ENCODE measurements around the gene NDC1.

Gene NDC1

DNA sequence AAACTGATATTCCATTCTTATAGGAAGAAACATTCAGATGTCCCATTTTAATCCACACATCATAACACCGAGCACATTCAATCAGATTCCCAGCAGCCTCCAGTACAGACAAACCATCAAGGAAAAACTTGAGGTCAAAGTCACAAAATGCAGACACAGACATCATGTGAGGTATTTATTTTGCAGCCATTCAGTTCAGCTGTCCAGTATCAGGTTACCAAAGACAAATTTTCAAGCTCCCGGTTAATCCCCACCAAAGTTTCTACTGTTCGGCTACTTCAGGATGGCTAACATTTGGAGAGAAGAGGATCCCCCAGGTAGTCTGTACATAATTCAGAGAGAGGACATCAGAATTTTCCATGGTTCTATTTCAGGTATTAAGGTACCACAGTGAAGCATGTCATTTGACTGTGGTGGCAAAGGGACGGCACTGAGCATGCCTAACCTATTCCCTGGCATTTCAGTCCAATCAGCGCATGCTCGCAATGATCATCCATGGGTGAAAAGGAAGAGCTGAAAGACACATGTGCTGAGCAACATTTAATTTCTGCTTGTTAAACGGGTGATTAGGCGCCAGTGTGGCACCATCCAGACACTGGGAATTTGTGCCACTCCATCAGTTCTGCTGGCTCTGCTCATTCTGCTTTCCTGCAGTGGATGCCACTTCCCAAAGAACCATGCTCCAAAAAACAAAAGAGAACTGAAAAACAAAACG, 13.6 kb upstream of the NDC1 start:
- TF ChIP-seq, protein P1, sequence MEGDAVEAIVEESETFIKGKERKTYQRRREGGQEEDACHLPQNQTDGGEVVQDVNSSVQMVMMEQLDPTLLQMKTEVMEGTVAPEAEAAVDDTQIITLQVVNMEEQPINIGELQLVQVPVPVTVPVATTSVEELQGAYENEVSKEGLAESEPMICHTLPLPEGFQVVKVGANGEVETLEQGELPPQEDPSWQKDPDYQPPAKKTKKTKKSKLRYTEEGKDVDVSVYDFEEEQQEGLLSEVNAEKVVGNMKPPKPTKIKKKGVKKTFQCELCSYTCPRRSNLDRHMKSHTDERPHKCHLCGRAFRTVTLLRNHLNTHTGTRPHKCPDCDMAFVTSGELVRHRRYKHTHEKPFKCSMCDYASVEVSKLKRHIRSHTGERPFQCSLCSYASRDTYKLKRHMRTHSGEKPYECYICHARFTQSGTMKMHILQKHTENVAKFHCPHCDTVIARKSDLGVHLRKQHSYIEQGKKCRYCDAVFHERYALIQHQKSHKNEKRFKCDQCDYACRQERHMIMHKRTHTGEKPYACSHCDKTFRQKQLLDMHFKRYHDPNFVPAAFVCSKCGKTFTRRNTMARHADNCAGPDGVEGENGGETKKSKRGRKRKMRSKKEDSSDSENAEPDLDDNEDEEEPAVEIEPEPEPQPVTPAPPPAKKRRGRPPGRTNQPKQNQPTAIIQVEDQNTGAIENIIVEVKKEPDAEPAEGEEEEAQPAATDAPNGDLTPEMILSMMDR (IDR thresholded peaks at IDR 0.05; ENCODE audit: borderline replicate concordance, extremely low read depth, low read length, poor library complexity, severe bottlenecking) = no peak
- no peak for TF ChIP-seq EZH2 (IDR thresholded peaks at IDR 0.05; ENCODE audit: borderline replicate concordance, low read depth, low read length, severe bottlenecking)
- Histone ChIP-seq H3K9me3 (ENCODE audit: insufficient read depth, low read length, severe bottlenecking) (no peaks in the 10 kb centered on the region), H3K79me2 (ENCODE audit: insufficient read depth, low read length) (no peaks in the 10 kb centered on the region), H3K4me2 (ENCODE audit: insufficient read depth, low read length) (no peak overlapping the region), H4K20me1 (ENCODE audit: insufficient read depth, low read length) (no peaks in the 10 kb centered on the region), H3K4me1 (ENCODE audit: insufficient read depth, low read length) (no peaks in the 10 kb centered on the region), H3K9ac (ENCODE audit: low read depth, low read length) (no peak overlapping the region), H2AFZ (ENCODE audit: low read depth, low read length) (no peak overlapping the region), H3K36me3 (ENCODE audit: insufficient read depth, low read length) (peaks cover 28% of the 10 kb centered on the region; the same call in 1 of the 2 replicates), H3K4me3 (ENCODE audit: low read depth in 1 of 2, low read length in 2 of 2) (no peak overlapping the region), H3K27me3 (ENCODE audit: insufficient read depth, low read length, poor library complexity) (no peaks in the 10 kb centered on the region), H3K27ac (ENCODE audit: low read length) (no peak overlapping the region)
- DNase-seq (no peak), ATAC-seq (ENCODE audit: insufficient read depth, low read depth) (no peak)

DNA sequence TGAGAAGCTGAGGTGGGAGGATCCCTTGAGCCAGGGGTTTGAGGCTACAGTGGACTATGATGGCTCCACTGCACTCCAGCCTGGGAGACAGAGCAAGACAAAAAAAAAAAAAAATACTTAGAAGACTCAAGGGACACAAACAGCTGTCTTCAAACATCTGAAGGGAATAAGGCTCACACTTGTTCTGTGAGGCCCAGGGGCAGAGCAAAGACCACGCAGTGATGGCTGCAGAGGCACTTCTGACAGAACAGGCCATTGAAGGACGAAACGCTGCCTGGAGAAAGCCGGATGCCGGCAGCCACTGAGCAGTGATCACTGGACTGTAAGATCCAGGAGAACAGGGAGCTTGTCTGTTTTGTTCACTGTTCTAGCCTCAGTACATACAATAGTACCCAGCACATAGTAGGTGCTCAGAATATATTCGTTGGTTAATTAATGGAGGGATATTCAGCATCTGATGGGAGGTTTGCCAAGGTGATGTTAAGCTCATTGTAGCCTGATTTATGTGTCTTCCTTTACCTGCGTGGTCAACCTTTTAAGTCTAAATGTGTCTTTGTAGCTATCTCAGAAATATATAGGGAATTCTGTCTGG, 12.1 kb upstream of the NDC1 start:
- no peaks in the 10 kb centered on the region for H3K27me3 ChIP-seq (ENCODE audit: insufficient read depth, low read length, poor library complexity)
- TF ChIP-seq, protein P1 (IDR thresholded peaks at IDR 0.05; ENCODE audit: borderline replicate concordance, extremely low read depth, low read length, poor library complexity, severe bottlenecking) = no peak
- TF ChIP-seq EZH2 (IDR thresholded peaks at IDR 0.05; ENCODE audit: borderline replicate concordance, low read depth, low read length, severe bottlenecking) = no peak
- ATAC-seq (ENCODE audit: insufficient read depth, low read depth) = no peak
- DNase-seq = no peak
- no peak overlapping the region for H3K27ac ChIP-seq (ENCODE audit: low read length)
- H3K9me3 ChIP-seq (ENCODE audit: insufficient read depth, low read length, severe bottlenecking) = no peaks in the 10 kb centered on the region
- no peaks in the 10 kb centered on the region for H4K20me1 ChIP-seq (ENCODE audit: insufficient read depth, low read length)
- no peaks in the 10 kb centered on the region for H3K4me1 ChIP-seq (ENCODE audit: insufficient read depth, low read length)
- H3K36me3 ChIP-seq (ENCODE audit: insufficient read depth, low read length) = peaks cover 20% of the 10 kb centered on the region; the same call in 1 of the 2 replicates
- no peak overlapping the region for H3K9ac ChIP-seq (ENCODE audit: low read depth, low read length)
- no peak overlapping the region for H3K4me3 ChIP-seq (ENCODE audit: low read depth in 1 of 2, low read length in 2 of 2)
- no peaks in the 10 kb centered on the region for H3K79me2 ChIP-seq (ENCODE audit: insufficient read depth, low read length)
- H2AFZ ChIP-seq (ENCODE audit: low read depth, low read length) = no peak overlapping the region
- H3K4me2 ChIP-seq (ENCODE audit: insufficient read depth, low read length) = no peak overlapping the region

DNA sequence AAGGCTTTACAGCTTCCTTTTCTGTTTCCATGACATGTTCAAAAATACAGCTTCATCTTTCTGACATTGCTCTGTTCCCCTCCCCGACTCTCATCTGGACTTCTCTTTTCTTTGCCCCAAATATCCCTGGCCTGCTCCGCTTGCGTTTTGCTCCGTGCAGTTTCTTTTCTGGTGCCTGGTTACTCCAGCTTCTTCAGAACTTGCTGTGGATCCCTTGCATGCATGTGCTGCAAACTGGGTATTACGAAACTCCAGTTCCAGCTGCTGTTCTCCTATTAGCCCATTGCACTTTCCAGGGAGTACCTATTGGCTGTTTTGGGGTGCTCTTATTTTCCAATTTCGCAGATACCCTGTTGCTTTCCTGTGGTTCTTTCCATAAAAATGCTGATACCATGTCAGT, 9.9 kb upstream of the NDC1 start:
- no peak overlapping the region for H3K27ac ChIP-seq (ENCODE audit: low read length)
- TF ChIP-seq, protein P1 (IDR thresholded peaks at IDR 0.05; ENCODE audit: borderline replicate concordance, extremely low read depth, low read length, poor library complexity, severe bottlenecking) = no peak
- TF ChIP-seq EZH2 (IDR thresholded peaks at IDR 0.05; ENCODE audit: borderline replicate concordance, low read depth, low read length, severe bottlenecking) = no peak
- no peak for DNase-seq

More for the DNA sequence above, 9.9 kb upstream of the NDC1 start:
- Histone ChIP-seq H3K79me2 (ENCODE audit: insufficient read depth, low read length) (no peaks in the 10 kb centered on the region), H3K4me3 (ENCODE audit: low read depth in 1 of 2, low read length in 2 of 2) (no peak overlapping the region), H3K27me3 (ENCODE audit: insufficient read depth, low read length, poor library complexity) (no peaks in the 10 kb centered on the region), H3K9me3 (ENCODE audit: insufficient read depth, low read length, severe bottlenecking) (no peaks in the 10 kb centered on the region), H4K20me1 (ENCODE audit: insufficient read depth, low read length) (no peaks in the 10 kb centered on the region), H3K4me1 (ENCODE audit: insufficient read depth, low read length) (no peaks in the 10 kb centered on the region), H3K9ac (ENCODE audit: low read depth, low read length) (no peak overlapping the region), H3K4me2 (ENCODE audit: insufficient read depth, low read length) (no peak overlapping the region), H2AFZ (ENCODE audit: low read depth, low read length) (no peak overlapping the region), H3K36me3 (ENCODE audit: insufficient read depth, low read length) (peaks cover 10% of the 10 kb centered on the region; the same call in 1 of the 2 replicates)
- no peak for ATAC-seq (ENCODE audit: insufficient read depth, low read depth)

Data from DND-41 (cell line).